GM12878 (cell line): Measurements from ENCODE around the gene TEX55. TPM values are rescaled to one million over a fixed set of nuclear protein-coding genes. Genes with fewer than 3 reads are reported as not detected.

Source experiments
- ATAC-seq: fragments of 200-7000 bp; cut with Tn5 transposase; 3 replicates; pipeline ENCODE4 v1.9.1; 2020; ENCODE audit warnings: mild to moderate bottlenecking, moderate library complexity
- BruUV-seq: library from RNA; stranded (reverse); fragments of 400-500 nt; replicated peaks from 2 replicates; lab custom pipeline; 2021; lab: Mats Ljungman, UMichigan
- CTCF ChIA-PET: fragments of 300-600 bp; sonication (Branson Sonifier 250); formaldehyde crosslinking; extraction: SDS; loops from one replicate; lab custom pipeline; 2021; ENCODE audit warnings: inconsistent platforms; lab: Yijun Ruan, JAX
- POLR2A ChIA-PET: fragments of 350-600 bp; formaldehyde crosslinking; extraction: SDS; loops from one replicate; lab custom pipeline; 2021; ENCODE audit warnings: inconsistent platforms; lab: Charles Lee
- RAD21 ChIA-PET: fragments of 300-600 bp; sonication (Branson Sonifier 250); formaldehyde crosslinking; loops from one replicate; lab custom pipeline; 2023; ENCODE audit warnings: antibody characterized with exemption; ENCODE audit not compliant: unreplicated experiment; lab: Charles Lee
- SMC1A ChIA-PET: fragments of 300-600 bp; sonication (Branson Sonifier 250); formaldehyde crosslinking; loops from one replicate; lab custom pipeline; 2023; ENCODE audit not compliant: unreplicated experiment, uncharacterized antibody; lab: Charles Lee
- DNase-seq: peaks from one replicate; pipeline ENCODE4 v3.0.0-alpha.2; 2011; ENCODE audit warnings: low read depth, low spot score
- FAIRE-seq: peaks from 3 replicates; lab custom pipeline; 2011; peaks lifted over from hg19 to GRCh38; lab: Jason Lieb, UNC
- H2AFZ ChIP-seq: 2 replicates; pipeline ENCODE4 v1.6.0; 2011; ENCODE audit warnings: low read depth, low read length, control low read depth; ENCODE audit not compliant: control insufficient read depth
- H3K27ac ChIP-seq: 2 replicates; pipeline ENCODE4 v1.5.1; 2011; ENCODE audit warnings: control low read depth; ENCODE audit not compliant: control insufficient read depth, insufficient read depth
- H3K27me3 ChIP-seq, 2 experiments: replicated peaks in 1 of 2; 2 replicates each; pipeline versions ENCODE4 v1.6.0 to v1.6.1; 2011; ENCODE audit warnings: low read length in 1 of 2; ENCODE audit not compliant: control insufficient read depth in 2 of 2, insufficient read depth in 2 of 2
- H3K36me3 ChIP-seq, 2 experiments: 2 replicates each; pipeline ENCODE4 v1.5.1; 2011; ENCODE audit warnings: low read length in 1 of 2; ENCODE audit not compliant: control insufficient read depth in 2 of 2, insufficient read depth in 2 of 2
- H3K4me1 ChIP-seq: 2 replicates; pipeline ENCODE4 v1.6.1; 2011; ENCODE audit warnings: mild to moderate bottlenecking, low read length, moderate library complexity, mixed read lengths; ENCODE audit not compliant: control insufficient read depth, insufficient read depth
- H3K4me2 ChIP-seq: 2 replicates; pipeline ENCODE4 v1.6.0; 2011; ENCODE audit warnings: control low read depth; ENCODE audit not compliant: control insufficient read depth, insufficient read depth
- H3K4me3 ChIP-seq: fragments of 200-600 bp; sonication (generic); 2 replicates; pipeline ENCODE4 v1.5.1; 2016
- H3K79me2 ChIP-seq: 2 replicates; pipeline ENCODE4 v1.6.0; 2011; ENCODE audit warnings: low read length; ENCODE audit not compliant: control insufficient read depth, insufficient read depth
- H3K9ac ChIP-seq: 2 replicates; pipeline ENCODE4 v1.8.0; 2011; ENCODE audit warnings: low read length, control low read depth, mixed read lengths; ENCODE audit not compliant: control insufficient read depth, insufficient read depth
- H3K9me3 ChIP-seq: replicated peaks from 3 replicates; pipeline ENCODE4 v1.5.1; 2011; ENCODE audit warnings: mild to moderate bottlenecking, low read length; ENCODE audit not compliant: control insufficient read depth, insufficient read depth
- H4K20me1 ChIP-seq: 2 replicates; pipeline ENCODE4 v1.6.0; 2011; ENCODE audit not compliant: control insufficient read depth, insufficient read depth
- PBX3 ChIP-seq: IDR thresholded peaks from 2 replicates; pipeline ENCODE4 v1.6.1; 2011; ENCODE audit warnings: mild to moderate bottlenecking, low read depth, low read length, moderate library complexity; ENCODE audit not compliant: insufficient replicate concordance
- PRDM15 ChIP-seq: fragments of 450-650 bp; formaldehyde crosslinking; IDR thresholded peaks from 2 replicates; pipeline ENCODE4 v1.4.0; 2020; ENCODE audit warnings: mild to moderate bottlenecking, moderate library complexity
- STAT1 ChIP-seq: fragments of 450-650 bp; conservative IDR thresholded peaks from 2 replicates; pipeline ENCODE4 v1.6.1; 2014; ENCODE audit warnings: antibody characterized with exemption, mild to moderate bottlenecking
- TBL1XR1 ChIP-seq: IDR thresholded peaks from 2 replicates; pipeline ENCODE4 v1.6.1; 2012; ENCODE audit warnings: low read depth, low read length, improper control_type of control experiment
- ZNF207 ChIP-seq: fragments of 450-650 bp; IDR thresholded peaks from 2 replicates; pipeline ENCODE4 v1.6.1; 2014; ENCODE audit warnings: antibody characterized with exemption, mild to moderate bottlenecking, borderline replicate concordance
- WGBS: methylation state at CpG from one replicate; pipeline ENCODE4 v1.1.6; 2016; ENCODE audit warnings: low lambda C conversion rate; ENCODE audit not compliant: insufficient replicate concordance, insufficient coverage; ENCODE audit errors: missing lambda C conversion rate; 5-methylcytosine and 5-hydroxymethylcytosine counted together
- in situ Hi-C: fragments of 300-500 bp; cut with MboI; formaldehyde crosslinking; loops from 9 replicates; pipeline ENCODE4 v1.14.3; 2018; ENCODE audit warnings: mixed read lengths
- intact Hi-C: fragments of 100-400 bp; cut with micrococcal nuclease; formaldehyde crosslinking; loops from one replicate; pipeline ENCODE4 v1.14.2; 2022; ENCODE audit not compliant: unreplicated experiment
- polyA plus RNA-seq, 11 experiments: library from polyadenylated mRNA; depleted of rRNA in 4 of 11; unstranded in 6 of 11; stranded (reverse) in 5 of 11; fragments of >200 nt; fragmentation: Nextera tagmentation in 4 of 11; fragmentation: Illumina TruSeq in 1 of 11; extraction: Ambion mirVana in 4 of 11; extraction: Trizol in 1 of 11; gene quantifications; 1 replicate in 1 of 11; 2 replicates in 10 of 11; pipeline versions ENCODE4 v1.2.1 to v1.2.3, GENCODE V29; 2011 to 2016; ENCODE audit warnings: inconsistent platforms in 2 of 11, missing spikeins in 2 of 11, low read depth in 1 of 11
- total RNA-seq, 4 experiments: library from RNA; depleted of rRNA in 3 of 4; stranded (reverse); fragments of >200 nt in 3 of 4; fragmentation: Illumina TruSeq in 1 of 4; extraction: Trizol in 1 of 4; gene quantifications; 2 replicates each; pipeline versions ENCODE4 v1.2.1 to v1.2.3, GENCODE V29; 2013 to 2021
- TF ChIP-seq, protein P1 (sequence below): IDR thresholded peaks from 2 replicates; pipeline ENCODE4 v1.6.1; 2012; ENCODE audit warnings: improper control_type of control experiment, low read depth, low read length; ENCODE audit not compliant: insufficient replicate concordance

TEX55 gene
- total and polyA plus RNA-seq, 10 of the 15 experiments (the other 5 are each of a cell fraction or from before 2014, with no cell fraction given), result not detected

DNA sequence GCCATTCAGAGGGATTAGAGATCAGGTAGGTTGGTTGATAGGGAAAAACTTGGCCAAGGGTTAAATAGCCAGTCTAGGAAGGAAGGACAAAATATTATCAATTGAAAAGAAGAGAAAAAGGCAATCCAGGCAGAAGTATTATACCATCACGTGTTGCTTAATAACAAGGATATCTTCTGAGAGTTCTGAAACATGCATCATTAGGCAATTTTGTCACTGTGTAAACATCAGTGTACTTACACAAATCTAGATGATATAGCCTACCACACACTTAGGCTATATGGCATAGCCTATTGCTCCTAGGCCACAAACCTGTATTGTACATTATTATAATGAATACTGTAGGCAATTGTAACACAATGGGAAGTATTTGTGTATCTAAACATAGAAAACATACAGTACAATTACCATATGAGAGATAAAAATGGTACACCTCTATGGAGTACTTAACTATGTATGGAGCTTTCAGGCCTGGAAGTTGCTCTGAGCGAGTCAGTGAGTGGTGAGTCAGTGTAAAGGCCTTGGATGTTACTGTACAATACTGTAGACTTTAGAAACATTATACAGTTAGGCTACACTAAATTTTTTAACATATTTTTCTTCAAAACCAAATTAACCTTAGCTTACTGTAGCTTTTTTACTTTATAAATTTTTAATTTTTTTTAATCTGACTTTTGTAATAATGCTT lies 2.7 kb downstream of the TEX55 start:
- 33% methylated on average over 2 of the region's 2 CpGs for WGBS
- in situ Hi-C loops, result loop anchor here (10.0 kb wide), 1 partner anchor 536 kb away; no protein-coding TSS in a partner anchor
- no peak for ATAC-seq
- POLR2A ChIA-PET, result interaction anchor here (0.6 kb wide), 1 partner anchor 113 kb away, joined by 4 read pairs; no protein-coding TSS in a partner anchor
- Histone ChIP-seq H3K79me2 (no peaks in the 10 kb centered on the region), H2AFZ (no peak overlapping the region), H3K9ac (no peak overlapping the region), H3K4me2 (no peak overlapping the region), H4K20me1 (no peaks in the 10 kb centered on the region), H3K27me3 (no peaks in the 10 kb centered on the region), H3K4me3 (no peak overlapping the region), H3K9me3 (no peaks in the 10 kb centered on the region), H3K36me3 (no peaks in the 10 kb centered on the region), H3K4me1 (no peaks in the 10 kb centered on the region), H3K27ac (no peak overlapping the region)
- TF ChIP-seq ZNF207 (no peak), PBX3 (no peak), TBL1XR1 (no peak), PRDM15 (CRISPR knock-in tag) (no peak), STAT1 (no peak)
- TF ChIP-seq, protein P1, sequence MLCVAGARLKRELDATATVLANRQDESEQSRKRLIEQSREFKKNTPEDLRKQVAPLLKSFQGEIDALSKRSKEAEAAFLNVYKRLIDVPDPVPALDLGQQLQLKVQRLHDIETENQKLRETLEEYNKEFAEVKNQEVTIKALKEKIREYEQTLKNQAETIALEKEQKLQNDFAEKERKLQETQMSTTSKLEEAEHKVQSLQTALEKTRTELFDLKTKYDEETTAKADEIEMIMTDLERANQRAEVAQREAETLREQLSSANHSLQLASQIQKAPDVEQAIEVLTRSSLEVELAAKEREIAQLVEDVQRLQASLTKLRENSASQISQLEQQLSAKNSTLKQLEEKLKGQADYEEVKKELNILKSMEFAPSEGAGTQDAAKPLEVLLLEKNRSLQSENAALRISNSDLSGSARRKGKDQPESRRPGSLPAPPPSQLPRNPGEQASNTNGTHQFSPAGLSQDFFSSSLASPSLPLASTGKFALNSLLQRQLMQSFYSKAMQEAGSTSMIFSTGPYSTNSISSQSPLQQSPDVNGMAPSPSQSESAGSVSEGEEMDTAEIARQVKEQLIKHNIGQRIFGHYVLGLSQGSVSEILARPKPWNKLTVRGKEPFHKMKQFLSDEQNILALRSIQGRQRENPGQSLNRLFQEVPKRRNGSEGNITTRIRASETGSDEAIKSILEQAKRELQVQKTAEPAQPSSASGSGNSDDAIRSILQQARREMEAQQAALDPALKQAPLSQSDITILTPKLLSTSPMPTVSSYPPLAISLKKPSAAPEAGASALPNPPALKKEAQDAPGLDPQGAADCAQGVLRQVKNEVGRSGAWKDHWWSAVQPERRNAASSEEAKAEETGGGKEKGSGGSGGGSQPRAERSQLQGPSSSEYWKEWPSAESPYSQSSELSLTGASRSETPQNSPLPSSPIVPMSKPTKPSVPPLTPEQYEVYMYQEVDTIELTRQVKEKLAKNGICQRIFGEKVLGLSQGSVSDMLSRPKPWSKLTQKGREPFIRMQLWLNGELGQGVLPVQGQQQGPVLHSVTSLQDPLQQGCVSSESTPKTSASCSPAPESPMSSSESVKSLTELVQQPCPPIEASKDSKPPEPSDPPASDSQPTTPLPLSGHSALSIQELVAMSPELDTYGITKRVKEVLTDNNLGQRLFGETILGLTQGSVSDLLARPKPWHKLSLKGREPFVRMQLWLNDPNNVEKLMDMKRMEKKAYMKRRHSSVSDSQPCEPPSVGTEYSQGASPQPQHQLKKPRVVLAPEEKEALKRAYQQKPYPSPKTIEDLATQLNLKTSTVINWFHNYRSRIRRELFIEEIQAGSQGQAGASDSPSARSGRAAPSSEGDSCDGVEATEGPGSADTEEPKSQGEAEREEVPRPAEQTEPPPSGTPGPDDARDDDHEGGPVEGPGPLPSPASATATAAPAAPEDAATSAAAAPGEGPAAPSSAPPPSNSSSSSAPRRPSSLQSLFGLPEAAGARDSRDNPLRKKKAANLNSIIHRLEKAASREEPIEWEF, result no peak
- SMC1A ChIA-PET, result interaction anchor here (0.7 to 1.5 kb wide), 2 partner anchors 93 to 203 kb away, joined by 3 to 6 read pairs; no protein-coding TSS in a partner anchor
- FAIRE-seq, result no peak
- DNase-seq, result no peak
- intact Hi-C loops, result loop anchor here (5.0 kb wide), 1 partner anchor 204 kb away; no protein-coding TSS in a partner anchor
- BruUV-seq, result no TSS peak
- CTCF ChIA-PET, result interaction anchor here (1.0 kb wide), 2 partner anchors 93 to 532 kb away, joined by 4 to 6 read pairs; partner anchors contain the start of gene B4GALT4
- RAD21 ChIA-PET, result interaction anchor here (0.8 kb wide), 1 partner anchor 93 kb away, joined by 3 read pairs; no protein-coding TSS in a partner anchor
